NCI-H1930 (cell line): ENCODE measurements around the gene SLC4A9.
A peak's percentile ranks its signal among the peaks of the same experiment; 100 is the strongest.
"Not testable (repeated sequence)": the region's sequence is repeated elsewhere in the genome, so short reads cannot be mapped to it uniquely, and the experiment has no call there.

Experiments used
- DNase-seq, 2 experiments: peaks; one replicate each; lab custom pipeline; 2025; lab: John Stamatoyannopoulos, UW

SLC4A9 gene

DNA sequence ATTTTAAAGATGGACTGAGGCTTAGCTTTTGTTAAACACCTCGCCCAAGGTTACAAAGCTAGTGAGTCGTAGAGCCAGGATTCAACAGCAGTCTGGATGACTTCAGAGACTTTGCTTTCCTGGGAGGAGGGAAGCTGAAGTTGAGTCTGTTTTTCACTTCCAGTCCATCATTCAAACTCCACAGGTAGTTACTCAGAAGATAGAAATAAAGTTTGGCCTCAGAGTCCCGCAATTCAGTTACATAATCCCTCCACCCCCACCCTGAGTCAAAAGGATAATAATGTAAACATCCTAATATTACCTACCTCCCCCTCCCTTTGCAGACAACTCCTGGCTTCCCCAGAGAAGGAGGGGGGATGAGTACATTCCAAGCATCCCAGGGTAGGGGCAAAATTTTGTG is 21.7 kb upstream of the SLC4A9 start:
- DNase-seq = no peak

DNA sequence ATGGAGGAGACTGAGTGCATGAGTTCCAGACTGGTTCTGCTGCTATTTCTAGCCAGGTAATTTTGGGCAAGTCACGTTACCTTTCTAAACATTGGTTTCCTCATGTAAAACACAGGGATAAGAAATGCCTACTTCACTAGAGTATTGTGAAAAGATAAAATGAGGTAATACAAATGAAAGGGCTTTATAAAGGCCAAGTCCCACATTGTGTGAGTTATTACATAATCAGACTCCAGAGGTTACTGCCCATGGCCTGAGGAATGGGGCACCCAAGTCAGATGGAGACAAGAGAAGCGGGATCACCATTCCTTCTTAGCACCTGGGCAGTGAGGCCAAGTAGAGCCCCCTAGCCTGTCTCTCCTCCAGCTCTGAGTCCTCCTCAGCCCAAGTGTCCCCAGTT is 21.1 kb upstream of the SLC4A9 start:
- DNase-seq = no peak

DNA sequence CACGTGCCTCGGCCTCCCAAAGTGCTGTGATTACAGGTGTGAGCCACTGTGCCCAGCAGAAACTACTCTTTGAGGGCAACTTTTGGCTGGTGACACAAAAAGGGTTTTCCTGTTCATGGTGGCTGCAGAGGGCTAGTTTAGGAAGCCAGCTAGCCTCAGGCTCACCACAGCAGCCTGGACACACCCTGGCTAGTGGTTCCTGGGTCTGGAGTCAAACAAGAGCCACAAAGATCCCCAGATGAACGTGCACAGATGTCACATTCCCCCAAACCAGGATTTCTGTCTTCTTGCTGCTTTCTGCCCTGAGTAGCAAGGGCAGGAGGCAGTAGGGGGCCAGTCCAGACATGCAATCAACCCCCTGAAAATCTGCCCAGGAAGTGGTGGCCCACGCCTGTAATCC is 20.4 kb upstream of the SLC4A9 start:
- no peak for DNase-seq

DNA sequence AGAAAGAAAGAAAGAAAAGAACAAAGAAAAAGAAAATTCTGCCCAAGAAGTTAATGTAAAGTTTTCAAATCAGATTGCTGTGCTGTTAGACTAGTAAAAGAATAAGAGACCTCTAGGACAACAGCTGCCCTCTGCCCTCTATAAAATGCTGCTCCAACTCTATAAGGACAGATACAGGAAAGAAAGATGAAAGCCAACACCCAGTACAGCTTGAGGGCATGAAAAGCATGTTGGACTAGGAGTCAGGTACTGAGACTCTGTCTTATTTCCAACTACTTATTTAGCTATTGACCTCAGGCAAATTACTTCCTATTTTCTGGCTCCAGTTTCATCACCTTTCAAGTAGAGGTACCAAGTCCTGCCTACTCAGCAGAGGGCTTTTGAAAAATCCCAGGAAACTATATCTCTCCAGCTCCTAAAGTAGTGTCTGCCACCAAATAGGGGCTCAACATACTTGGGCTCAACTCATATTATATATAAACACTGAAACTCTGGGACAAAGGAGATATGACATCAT is 19.3 kb upstream of the SLC4A9 start:
- DNase-seq = no peak

DNA sequence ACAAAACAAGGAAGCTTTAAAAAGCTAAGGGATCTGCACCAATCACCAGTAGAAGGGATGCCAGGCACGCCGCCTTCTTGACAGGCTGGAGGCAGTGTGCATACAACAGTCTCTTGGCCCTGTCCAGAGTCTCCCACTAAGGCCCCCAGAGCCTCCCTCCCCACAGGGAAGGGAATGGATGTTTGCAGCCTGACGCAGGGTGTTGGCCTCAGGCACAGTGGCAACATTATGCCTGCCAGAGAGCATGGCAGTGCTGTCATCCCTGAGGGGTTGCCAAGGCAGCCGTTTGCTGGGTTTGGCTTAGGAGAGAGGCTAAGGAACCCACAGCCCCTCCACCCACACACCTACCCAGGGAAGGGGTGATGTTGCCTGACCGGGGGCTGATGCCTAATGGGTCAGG is 18.4 kb upstream of the SLC4A9 start:
- DNase-seq = no peak

DNA sequence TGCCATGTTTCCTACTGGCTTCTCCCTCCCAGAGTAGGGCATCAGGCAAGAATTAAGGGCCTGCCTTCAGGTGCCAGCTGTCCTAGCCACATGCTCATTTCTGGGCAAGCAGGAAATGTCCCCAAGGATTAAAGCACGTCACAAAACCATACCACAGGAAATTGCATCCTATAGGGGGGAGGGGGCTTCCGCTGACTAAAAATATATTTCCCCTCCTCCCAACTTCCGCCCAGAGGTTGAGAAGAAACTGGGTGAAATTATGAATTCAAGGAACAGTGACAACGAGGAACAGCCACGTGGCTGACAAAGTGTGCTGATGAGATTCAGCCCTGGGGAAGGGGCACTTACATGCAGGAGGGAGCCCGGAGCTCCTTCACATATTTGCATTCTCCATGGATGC is 17.7 kb upstream of the SLC4A9 start:
- no peak for DNase-seq

DNA sequence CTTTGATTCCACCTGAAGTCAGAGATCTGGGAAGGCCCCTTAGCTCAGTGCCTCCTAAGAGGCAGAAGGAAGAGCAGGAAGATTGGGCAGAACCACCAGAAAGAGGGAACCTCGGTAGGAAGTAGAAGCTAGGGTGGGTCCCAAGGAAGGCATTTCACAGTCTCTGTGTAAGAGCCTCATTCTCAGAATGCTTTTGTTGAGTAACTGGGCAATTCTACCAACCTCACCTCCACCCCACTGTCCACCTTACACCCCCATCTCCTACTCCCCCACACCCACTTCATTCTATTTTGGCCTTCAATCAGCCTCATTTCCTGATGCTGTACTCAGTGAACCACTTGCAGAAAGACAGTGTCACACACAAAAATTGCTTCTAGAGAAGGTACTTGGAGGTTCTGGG is 17.1 kb upstream of the SLC4A9 start:
- no peak for DNase-seq

DNA sequence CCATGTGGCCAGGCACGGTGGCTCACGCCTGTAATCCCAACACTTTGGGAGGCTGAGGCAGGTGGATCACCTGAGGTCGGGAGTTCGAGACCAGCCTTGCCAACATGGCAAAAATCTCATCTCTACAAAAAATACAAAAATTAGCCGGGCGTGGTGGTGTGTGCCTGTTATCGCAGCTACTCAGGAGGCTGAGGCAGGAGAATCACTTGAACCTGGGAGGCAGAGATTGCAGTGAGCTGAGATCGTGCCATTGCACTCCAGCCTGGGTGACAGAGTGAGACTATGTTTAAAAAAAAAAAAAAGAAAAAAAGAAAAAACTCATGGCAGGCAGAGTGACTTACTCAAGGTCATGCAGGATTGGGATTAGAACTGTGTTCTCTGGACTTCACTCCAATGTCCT is 16.1 kb upstream of the SLC4A9 start:
- DNase-seq = not testable (repeated sequence)

DNA sequence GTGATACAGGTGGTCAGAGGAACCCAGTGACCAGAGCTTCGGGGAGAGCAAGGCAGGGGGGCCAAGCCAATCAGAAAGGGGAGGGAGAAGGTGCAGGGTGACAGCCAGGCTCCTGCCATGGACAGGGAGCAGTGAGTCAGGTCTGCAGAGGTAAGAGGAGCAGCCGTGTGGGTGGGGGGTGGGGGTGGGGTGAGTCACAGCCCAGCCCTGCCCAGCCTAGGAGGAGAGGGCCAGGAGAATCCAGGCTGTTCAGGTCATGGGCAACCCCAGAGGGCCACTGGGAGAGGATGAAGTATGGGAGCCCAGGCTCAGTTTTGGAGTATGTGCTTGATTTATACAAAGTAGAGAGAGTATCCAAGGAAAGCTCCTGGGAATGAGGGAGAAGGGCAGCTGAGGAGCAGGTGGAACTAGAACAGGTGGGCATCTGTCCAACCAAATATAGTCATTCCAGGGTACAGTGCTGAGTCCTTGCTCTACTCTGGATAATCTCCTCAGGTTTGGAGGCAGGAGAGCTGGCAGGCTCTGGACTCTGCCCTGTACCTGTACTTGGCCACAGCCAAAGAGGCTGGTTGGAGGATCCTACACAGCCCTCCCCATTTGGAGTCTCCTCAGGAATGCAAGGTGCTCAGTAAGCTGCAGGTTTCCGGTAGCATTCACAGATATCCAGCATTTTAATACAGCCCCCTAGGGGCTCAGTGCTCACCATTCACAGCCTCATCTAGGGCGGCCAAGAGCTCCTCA is 15.1 kb upstream of the SLC4A9 start:
- no peak for DNase-seq

DNA sequence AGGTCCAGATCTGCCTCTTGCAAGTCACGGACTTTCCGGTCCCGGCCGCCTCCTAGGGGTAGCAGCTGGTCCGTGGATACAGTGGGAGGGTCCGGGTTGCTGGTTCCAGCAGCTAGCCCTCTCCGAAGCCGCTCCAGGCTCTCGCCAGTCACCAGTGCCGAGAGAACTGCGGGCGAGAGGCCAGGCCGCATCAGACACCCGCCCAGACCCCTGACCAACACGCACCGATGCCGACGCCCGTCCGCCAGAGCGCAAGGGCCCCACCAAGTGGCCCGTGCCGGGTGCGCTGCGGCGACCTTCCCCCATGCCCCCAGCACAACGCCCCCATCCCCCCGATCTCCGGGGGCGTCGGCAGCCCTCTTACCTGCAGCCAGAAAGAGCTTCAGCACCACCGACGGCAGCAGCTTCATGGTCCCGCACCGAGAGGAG is 14.1 kb upstream of the SLC4A9 start:
- peak in 1 of 2 experiments; percentile 27 for DNase-seq

DNA sequence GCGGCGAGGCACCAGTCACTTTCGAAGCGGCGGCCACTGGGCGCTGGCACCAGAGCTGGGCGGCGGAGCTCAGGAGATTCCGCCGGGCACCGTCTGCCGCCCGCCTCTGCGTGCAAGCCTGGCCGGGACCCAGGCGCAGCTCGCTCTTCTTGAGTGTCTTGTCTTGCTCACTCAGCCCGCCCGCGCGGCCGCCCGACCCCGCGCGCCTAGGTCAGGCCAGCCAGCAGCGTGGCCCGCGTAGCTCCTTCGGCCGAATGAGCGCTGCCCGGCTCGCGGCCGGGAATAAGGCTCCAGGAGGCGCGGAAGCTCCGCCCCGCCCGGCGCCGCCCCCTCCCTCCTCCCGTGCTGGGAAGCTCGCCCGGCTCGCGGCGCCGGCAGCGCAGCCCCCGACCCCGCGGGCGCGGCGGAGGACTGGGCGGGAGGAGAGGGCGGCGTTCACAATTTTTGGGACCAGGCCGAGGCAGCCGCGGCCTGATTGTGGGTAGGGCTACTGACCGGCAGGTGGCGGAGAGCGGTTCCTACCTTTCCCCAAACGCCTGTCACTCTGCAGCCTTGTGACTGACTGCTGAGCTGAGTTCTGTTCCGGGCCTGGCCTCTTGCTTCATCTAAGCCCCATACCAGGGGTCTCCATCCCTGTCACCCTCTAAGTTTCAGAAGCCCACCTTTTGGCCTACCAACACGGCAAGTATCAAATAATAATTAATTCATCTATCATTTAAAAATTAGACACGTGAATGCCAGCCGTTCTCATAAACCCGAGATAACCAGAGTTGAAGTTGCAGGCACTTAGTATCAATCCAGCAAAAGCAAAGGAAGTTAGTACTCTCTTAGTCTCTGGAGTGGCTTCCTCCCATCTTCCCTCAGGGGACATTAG is 13.4 kb upstream of the SLC4A9 start, which contains the start of gene HBEGF:
TSS of gene HBEGF (minus strand) at position 256 of the 874 bp plus-strand sequence. CDS start 275 bp downstream, outside the sequence.
- DNase-seq = peak; percentile 22 to 52

DNA sequence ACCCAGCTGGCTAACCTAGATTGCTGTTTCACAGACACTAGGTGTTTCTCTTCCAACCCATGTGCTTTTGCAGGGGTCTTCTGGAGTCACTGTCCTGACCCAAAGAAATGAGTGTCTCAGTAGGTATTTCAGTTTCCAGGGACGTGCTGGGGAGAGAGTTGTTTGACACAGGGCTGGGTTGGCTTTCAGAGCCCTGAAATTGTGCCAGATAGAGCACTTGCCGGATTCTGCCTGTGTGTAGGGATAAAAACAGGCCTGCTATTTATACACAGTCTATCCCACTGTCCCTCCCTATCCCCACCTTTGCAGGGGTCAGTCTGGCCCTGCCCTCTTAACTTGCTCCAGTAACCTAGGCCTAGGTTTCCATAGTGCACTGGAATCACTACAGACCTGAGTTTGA is 12.6 kb upstream of the SLC4A9 start:
- DNase-seq = no peak

DNA sequence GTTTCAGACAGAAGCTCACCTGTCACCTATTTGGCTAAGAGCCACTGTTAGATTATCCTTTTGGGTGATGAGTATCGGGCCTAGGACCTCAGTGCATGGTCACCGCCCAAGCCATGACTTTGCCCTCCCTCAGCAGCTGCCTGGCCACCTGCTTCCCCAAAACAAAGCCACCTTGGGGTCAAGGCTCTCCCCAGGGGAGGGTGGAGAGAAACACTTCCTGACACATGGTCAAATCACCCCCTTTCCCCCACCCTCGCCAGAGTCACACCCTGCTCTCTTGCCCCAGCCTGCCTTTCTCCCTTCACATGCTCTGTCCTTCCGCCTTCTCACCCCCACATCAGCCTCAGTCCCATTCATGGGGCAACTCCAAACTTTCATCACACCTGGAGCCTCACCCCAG is 11.9 kb upstream of the SLC4A9 start:
- DNase-seq = no peak

DNA sequence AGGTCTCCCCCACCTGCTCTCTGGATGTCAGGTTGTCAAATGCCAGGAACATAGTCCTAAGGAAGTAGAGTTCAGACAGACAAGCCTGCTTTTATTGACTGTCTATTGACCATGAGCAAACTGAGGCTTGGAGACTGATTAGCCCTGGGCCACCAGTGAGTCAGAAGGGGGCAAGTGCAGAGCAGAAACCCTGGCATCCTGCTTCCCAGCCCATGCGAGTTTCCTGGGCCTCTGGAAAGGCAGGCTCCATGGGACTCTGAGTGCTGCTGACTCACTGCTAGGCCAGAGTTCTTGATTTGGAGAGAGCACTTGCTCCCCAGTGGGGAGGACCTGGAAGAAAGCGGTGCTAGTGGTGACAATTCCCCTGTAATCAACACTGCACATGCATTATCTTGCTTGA is 10.8 kb upstream of the SLC4A9 start:
- DNase-seq = no peak

DNA sequence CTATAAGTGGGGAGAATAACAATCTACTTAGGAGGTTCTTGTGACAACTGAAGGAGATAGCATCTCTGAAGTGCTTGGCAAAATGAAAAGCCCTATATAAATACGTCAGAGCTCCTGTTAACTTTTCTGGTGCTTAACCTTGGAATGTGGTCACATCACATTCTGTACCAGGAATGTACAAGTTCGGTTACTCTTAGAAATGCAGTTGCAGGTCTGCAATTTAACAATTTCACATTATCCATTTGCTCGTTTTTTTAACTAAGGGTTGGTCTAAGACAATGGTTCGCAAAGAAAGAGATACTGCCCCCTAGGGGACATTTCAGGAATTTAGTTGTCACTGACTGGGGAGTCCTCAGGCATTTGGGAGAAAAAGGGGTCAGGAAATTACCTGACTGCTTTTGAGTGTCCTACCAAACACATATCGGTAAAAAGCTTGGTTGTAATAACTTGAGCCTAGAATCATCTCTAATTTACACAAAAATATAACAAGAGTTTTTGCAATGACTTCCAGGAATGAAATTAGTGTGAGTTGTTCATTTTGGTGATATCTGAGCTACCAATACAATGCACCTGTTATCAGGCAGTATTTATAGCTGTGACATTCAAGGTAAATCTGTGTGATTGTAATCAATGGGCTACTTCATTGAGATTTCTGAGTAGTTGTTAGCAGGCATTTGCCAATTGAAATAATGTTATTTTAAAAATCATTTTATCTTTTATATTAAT is 8.2 kb upstream of the SLC4A9 start:
- peak; percentile 9 to 43 for DNase-seq

DNA sequence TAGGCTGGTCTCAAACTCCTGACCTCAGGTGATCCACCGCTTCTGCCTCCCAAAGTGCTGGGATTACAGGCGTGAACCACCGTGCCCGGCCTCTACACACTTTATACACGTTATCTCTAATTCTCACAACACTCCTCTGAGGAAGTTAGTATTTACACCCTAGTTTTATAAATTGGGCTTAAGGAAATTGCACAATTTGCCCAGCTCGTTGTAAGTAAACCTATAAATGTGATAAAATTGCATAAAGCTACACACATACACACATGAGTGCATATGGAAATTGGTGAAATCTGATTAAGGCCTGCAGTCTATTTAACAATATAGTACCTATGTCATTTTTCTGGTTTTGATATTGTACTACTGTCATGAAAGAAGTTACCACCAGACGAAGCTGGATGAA is 4.4 kb upstream of the SLC4A9 start:
- no peak for DNase-seq

DNA sequence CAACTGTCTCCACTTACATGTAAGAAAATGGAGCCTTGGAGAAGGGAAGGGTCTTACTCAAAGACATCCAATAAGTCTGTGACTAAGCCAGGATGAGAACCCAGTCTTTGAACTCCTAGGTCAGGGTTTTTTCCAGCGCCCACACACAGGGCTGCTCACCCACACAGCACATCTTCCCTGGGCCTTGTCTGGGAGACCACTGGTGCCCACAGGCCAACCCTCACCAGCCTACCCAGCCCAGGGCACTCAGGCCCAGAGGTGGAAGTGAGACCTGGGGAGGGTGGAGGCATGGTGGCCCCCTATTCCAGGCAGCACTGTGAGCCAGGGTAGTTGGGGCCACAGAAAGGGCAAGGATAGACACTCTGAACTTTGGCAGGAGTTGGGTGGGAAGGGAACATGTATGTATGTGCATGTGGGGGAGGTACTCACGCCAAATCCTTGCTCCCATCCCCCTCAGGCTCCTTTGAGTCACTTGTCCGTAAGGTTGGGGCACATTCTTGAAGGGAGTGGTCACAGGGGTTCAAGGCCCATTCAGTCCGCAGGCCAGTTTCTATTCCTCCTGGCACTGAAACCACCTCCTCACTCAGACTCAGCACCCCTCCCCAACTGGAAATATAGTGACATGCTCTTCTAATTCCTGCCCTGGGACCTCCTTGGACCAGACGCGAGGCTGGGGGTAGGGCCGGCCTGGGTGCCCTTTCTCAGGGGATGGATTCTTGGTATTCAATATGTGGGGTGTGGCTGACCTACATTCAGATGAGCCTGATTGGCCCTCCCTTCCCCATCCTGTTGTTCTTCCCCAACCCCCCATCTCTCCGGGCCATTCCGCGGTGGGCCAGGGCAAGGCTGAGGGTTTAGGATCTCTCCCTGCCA is 2.9 kb upstream of the SLC4A9 start:
- no peak for DNase-seq

DNA sequence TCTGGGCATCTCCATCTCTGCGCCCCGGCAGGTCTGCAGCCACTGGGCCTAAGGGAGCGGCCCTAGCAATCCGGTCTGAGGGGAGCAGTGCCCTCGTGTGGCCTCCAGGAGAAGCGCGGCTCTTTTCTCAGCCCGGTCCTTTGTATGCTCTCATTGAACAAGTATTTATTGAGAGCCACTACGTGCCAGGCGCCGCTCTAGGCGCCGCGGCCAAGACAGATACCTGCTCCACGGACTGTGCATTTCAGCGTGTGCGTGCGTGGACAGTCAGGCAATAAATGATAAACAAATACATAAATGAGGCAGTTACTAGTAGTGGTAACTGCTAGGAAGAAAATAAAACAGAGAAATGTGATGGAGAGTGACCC is 2.3 kb upstream of the SLC4A9 start:
- DNase-seq = peak; percentile 20 to 70

DNA sequence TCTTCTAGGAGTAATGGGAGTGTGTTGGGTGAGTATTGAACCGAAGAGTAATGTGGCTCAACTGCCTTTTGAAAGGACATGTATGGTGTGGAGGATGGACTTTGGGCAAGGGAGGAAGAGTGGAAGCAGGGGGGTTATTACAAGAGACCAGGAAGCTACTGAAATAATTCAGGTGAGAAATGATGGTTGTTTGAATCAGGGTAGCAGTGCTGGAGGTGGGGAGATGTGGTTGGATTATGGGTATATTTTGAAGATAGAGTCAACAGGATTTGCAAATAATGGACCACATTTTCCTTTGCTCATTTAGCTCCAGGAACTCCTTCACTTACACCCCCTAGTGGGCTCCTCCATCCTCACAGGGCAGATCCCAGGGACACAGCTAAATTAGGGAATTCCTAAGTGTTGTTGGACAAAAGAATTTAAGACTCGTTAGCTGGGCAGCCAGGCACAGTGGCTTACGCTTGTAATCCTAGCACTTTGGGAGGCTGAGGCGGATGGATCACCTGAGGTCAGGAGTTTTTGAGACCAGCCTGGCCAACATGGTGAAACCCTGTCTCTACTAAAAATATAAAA is 1.2 kb upstream of the SLC4A9 start:
- no peak for DNase-seq

DNA sequence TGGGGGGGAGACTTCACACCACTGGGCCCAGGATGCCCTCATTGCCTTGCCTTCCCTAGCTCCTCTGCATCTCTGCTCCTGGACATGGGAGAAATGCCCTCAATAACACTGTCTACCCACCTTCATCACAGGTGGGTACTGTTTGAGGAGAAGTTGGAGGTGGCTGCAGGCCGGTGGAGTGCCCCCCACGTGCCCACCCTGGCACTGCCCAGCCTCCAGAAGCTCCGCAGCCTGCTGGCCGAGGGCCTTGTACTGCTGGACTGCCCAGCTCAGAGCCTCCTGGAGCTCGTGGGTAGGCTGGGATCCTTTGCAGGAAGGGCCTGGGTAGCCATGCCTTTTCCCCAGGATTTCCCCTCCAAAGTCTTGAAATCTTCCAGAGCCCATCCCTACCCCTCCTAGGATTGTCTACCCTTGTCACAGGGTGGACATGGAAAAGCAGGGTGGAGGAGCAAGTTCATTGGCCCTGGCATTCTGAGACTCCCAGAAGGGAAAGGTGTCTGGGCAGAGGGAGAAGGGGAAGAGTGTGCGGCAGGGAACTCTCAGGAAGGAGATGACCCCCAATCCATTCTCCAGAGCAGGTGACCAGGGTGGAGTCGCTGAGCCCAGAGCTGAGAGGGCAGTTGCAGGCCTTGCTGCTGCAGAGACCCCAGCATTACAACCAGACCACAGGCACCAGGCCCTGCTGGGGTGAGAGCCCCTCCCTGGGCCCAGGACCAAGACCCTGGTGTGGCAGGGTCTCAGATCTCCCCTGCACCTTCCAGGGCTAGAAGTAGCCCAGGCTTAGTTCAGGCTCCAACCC is 886 bp downstream of the SLC4A9 start:
- DNase-seq = no peak
